WTC11 (cell line): ENCODE data around the gene NT5C. TPM values are rescaled to one million over a fixed set of nuclear protein-coding genes. Genes with fewer than 3 reads are reported as not detected.

Experiments
- ATAC-seq: fragments of 200-7000 bp; cut with Tn5 transposase; 2 replicates; pipeline ENCODE4 v1.10.0; 2021; ENCODE audit warnings: mild to moderate bottlenecking, moderate library complexity
- CTCF ChIA-PET: fragments of 300-600 bp; sonication (Branson Sonifier 250); formaldehyde crosslinking; loops from one replicate; lab custom pipeline; 2021; ENCODE audit warnings: antibody characterized with exemption; lab: Charles Lee
- POLR2A ChIA-PET: fragments of 350-600 bp; sonication (Branson Sonifier 250); formaldehyde crosslinking; loops from one replicate; lab custom pipeline; 2021; ENCODE audit warnings: antibody characterized with exemption; lab: Charles Lee
- DNase-seq: peaks from one replicate; pipeline ENCODE4 v3.0.0; 2021; ENCODE audit warnings: low spot score
- H3K27ac Mint-ChIP-seq: 2 replicates; pipeline ENCODE4 v1.8.0; 2021; ENCODE audit warnings: mixed read lengths
- H3K27me3 Mint-ChIP-seq: 2 replicates; pipeline ENCODE4 v1.8.0; 2021; ENCODE audit warnings: low read depth, mild to moderate bottlenecking, moderate library complexity, mixed read lengths
- H3K36me3 Mint-ChIP-seq: 2 replicates; pipeline ENCODE4 v1.8.0; 2021; ENCODE audit warnings: mixed read lengths
- H3K4me1 Mint-ChIP-seq: 2 replicates; pipeline ENCODE4 v1.8.0; 2022; ENCODE audit warnings: mixed read lengths
- H3K4me3 Mint-ChIP-seq: 2 replicates; pipeline ENCODE4 v1.8.0; 2021; ENCODE audit warnings: mild to moderate bottlenecking, moderate library complexity, mixed read lengths
- H3K9me3 Mint-ChIP-seq: 2 replicates; pipeline ENCODE4 v1.8.0; 2021; ENCODE audit warnings: mixed read lengths
- CREM ChIP-seq: sonication (generic); formaldehyde crosslinking; IDR thresholded peaks from 2 replicates; pipeline ENCODE4 v1.8.1; 2022; ENCODE audit warnings: mild to moderate bottlenecking, missing genetic modification reagents, moderate library complexity
- E2F4 ChIP-seq: sonication (generic); formaldehyde crosslinking; IDR thresholded peaks from 2 replicates; pipeline ENCODE4 v1.8.1; 2022; ENCODE audit warnings: low read depth, mild to moderate bottlenecking, moderate library complexity, missing genetic modification reagents, borderline replicate concordance
- E2F5 ChIP-seq: sonication (generic); formaldehyde crosslinking; IDR thresholded peaks from 2 replicates; pipeline ENCODE4 v1.8.1; 2022; ENCODE audit warnings: mild to moderate bottlenecking, moderate library complexity, missing genetic modification reagents
- ETV6 ChIP-seq: sonication (generic); formaldehyde crosslinking; IDR thresholded peaks from 2 replicates; pipeline ENCODE4 v1.8.1; 2022; ENCODE audit warnings: mild to moderate bottlenecking, missing genetic modification reagents
- RELA ChIP-seq: sonication (generic); formaldehyde crosslinking; IDR thresholded peaks from 2 replicates; pipeline ENCODE4 v1.8.1; 2022; ENCODE audit warnings: missing genetic modification reagents, mild to moderate bottlenecking, borderline replicate concordance
- TEAD1 ChIP-seq: sonication (generic); formaldehyde crosslinking; IDR thresholded peaks from 2 replicates; pipeline ENCODE4 v1.8.0; 2022; ENCODE audit warnings: mild to moderate bottlenecking, missing genetic modification reagents
- ZNF232 ChIP-seq: sonication (generic); formaldehyde crosslinking; IDR thresholded peaks from 2 replicates; pipeline ENCODE4 v1.8.0; 2022; ENCODE audit warnings: mild to moderate bottlenecking, missing genetic modification reagents
- total RNA-seq: library from RNA; stranded (reverse); gene quantifications from 3 replicates; pipeline ENCODE4 v1.2.3, GENCODE V29; 2021
- TF ChIP-seq, protein P1 (sequence below): sonication (generic); formaldehyde crosslinking; IDR thresholded peaks from 2 replicates; pipeline ENCODE4 v1.8.0; 2023; ENCODE audit warnings: missing genetic modification reagents
- TF ChIP-seq, protein P2 (sequence below): sonication (generic); formaldehyde crosslinking; IDR thresholded peaks from 2 replicates; pipeline ENCODE4 v1.8.0; 2023; ENCODE audit warnings: missing genetic modification reagents, mild to moderate bottlenecking, borderline replicate concordance
- TF ChIP-seq, protein P3 (sequence below): fragments of 200-600 bp; IDR thresholded peaks from 2 replicates; pipeline ENCODE4 v1.8.0; 2022; ENCODE audit warnings: antibody characterized with exemption
- TF ChIP-seq, protein P4 (sequence below): sonication (generic); formaldehyde crosslinking; IDR thresholded peaks from 2 replicates; pipeline ENCODE4 v1.8.0; 2022; ENCODE audit warnings: missing genetic modification reagents
- TF ChIP-seq, protein P5 (sequence below): fragments of 250-450 bp; sonication (Bioruptor Pico); IDR thresholded peaks from 2 replicates; pipeline ENCODE4 v1.9.0; 2021; ENCODE audit warnings: mild to moderate bottlenecking

The NT5C gene
- total RNA-seq, 1 experiment from 2014 or later = 91.0 TPM

DNA sequence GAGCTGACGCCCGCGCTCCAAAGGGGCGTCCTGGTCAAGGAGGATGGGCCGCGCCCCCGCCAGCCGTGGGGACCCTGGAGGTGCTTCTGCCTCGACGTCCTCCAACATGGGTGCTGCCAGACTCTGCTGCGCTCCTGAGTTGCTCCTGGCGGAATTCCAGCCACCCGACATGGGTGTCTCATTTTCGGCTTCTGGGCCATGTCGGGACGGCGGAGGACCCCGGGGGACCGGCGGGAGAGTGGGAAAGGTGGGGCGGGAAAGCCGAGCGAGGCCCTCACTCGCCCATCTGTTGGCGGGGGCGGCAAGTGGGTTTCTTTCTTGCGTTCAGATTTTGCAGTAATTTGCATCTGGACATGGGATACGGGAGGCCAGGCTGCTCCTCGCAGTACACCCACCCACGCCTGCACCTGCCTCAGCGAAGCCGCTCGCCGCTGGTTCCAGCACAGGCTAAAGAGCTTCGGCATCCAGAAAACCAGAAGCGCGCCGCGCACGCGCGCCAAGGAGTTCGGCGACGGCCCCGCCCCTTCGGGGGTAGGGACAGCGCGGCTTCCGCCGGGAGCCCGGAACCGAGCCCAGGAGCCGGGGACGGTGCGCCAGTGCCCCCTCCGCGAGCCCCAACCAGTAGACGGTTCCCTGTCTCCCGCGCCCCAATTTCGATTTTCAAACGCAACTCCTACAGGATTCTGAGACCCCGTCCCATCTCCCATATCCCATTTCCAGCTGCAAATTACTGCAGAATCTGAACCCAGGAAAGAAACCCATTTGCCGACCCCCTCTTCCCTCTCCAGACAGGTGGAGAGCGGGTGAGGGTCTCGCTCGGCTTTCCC is 21.9 kb downstream of the NT5C start, which contains the start of gene ARMC7 (continued):
- TF ChIP-seq, protein P1, sequence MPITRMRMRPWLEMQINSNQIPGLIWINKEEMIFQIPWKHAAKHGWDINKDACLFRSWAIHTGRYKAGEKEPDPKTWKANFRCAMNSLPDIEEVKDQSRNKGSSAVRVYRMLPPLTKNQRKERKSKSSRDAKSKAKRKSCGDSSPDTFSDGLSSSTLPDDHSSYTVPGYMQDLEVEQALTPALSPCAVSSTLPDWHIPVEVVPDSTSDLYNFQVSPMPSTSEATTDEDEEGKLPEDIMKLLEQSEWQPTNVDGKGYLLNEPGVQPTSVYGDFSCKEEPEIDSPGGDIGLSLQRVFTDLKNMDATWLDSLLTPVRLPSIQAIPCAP (CRISPR knock-in tag) = no peak
- TF ChIP-seq, protein P2, sequence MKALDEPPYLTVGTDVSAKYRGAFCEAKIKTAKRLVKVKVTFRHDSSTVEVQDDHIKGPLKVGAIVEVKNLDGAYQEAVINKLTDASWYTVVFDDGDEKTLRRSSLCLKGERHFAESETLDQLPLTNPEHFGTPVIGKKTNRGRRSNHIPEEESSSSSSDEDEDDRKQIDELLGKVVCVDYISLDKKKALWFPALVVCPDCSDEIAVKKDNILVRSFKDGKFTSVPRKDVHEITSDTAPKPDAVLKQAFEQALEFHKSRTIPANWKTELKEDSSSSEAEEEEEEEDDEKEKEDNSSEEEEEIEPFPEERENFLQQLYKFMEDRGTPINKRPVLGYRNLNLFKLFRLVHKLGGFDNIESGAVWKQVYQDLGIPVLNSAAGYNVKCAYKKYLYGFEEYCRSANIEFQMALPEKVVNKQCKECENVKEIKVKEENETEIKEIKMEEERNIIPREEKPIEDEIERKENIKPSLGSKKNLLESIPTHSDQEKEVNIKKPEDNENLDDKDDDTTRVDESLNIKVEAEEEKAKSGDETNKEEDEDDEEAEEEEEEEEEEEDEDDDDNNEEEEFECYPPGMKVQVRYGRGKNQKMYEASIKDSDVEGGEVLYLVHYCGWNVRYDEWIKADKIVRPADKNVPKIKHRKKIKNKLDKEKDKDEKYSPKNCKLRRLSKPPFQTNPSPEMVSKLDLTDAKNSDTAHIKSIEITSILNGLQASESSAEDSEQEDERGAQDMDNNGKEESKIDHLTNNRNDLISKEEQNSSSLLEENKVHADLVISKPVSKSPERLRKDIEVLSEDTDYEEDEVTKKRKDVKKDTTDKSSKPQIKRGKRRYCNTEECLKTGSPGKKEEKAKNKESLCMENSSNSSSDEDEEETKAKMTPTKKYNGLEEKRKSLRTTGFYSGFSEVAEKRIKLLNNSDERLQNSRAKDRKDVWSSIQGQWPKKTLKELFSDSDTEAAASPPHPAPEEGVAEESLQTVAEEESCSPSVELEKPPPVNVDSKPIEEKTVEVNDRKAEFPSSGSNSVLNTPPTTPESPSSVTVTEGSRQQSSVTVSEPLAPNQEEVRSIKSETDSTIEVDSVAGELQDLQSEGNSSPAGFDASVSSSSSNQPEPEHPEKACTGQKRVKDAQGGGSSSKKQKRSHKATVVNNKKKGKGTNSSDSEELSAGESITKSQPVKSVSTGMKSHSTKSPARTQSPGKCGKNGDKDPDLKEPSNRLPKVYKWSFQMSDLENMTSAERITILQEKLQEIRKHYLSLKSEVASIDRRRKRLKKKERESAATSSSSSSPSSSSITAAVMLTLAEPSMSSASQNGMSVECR (CRISPR knock-in tag) = no peak; the same call in 1 of the 2 replicates
- TF ChIP-seq CREM (CRISPR knock-in tag) = no peak
- peak; percentile 62; the same call in 1 of the 2 replicates for TF ChIP-seq TEAD1 (CRISPR knock-in tag)
- TF ChIP-seq, all 79 proteins: peak for 14

GRCh38 chr17:75109046-75109406 is 22.5 kb downstream of the NT5C start:
- Mint-ChIP-seq H3K36me3 (peaks cover 7% of the 10 kb centered on the region), H3K4me1 (peaks cover 19% of the 10 kb centered on the region), H3K27me3 (no peaks in the 10 kb centered on the region), H3K27ac (no peak overlapping the region), H3K9me3 (no peaks in the 10 kb centered on the region), H3K4me3 (peak overlapping the region; percentile 90)
- DNase-seq (no peak), ATAC-seq (peak; percentile 4)
- TF ChIP-seq, protein P3, sequence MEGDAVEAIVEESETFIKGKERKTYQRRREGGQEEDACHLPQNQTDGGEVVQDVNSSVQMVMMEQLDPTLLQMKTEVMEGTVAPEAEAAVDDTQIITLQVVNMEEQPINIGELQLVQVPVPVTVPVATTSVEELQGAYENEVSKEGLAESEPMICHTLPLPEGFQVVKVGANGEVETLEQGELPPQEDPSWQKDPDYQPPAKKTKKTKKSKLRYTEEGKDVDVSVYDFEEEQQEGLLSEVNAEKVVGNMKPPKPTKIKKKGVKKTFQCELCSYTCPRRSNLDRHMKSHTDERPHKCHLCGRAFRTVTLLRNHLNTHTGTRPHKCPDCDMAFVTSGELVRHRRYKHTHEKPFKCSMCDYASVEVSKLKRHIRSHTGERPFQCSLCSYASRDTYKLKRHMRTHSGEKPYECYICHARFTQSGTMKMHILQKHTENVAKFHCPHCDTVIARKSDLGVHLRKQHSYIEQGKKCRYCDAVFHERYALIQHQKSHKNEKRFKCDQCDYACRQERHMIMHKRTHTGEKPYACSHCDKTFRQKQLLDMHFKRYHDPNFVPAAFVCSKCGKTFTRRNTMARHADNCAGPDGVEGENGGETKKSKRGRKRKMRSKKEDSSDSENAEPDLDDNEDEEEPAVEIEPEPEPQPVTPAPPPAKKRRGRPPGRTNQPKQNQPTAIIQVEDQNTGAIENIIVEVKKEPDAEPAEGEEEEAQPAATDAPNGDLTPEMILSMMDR = no peak
- no peak for TF ChIP-seq E2F4
- TF ChIP-seq RELA (CRISPR knock-in tag) = 0 out of 2 replicates have a peak, but pooled peaks have one; percentile 17
- no peak for TF ChIP-seq ZNF232
- TF ChIP-seq E2F5 (CRISPR knock-in tag) = no peak
- TF ChIP-seq, protein P4, sequence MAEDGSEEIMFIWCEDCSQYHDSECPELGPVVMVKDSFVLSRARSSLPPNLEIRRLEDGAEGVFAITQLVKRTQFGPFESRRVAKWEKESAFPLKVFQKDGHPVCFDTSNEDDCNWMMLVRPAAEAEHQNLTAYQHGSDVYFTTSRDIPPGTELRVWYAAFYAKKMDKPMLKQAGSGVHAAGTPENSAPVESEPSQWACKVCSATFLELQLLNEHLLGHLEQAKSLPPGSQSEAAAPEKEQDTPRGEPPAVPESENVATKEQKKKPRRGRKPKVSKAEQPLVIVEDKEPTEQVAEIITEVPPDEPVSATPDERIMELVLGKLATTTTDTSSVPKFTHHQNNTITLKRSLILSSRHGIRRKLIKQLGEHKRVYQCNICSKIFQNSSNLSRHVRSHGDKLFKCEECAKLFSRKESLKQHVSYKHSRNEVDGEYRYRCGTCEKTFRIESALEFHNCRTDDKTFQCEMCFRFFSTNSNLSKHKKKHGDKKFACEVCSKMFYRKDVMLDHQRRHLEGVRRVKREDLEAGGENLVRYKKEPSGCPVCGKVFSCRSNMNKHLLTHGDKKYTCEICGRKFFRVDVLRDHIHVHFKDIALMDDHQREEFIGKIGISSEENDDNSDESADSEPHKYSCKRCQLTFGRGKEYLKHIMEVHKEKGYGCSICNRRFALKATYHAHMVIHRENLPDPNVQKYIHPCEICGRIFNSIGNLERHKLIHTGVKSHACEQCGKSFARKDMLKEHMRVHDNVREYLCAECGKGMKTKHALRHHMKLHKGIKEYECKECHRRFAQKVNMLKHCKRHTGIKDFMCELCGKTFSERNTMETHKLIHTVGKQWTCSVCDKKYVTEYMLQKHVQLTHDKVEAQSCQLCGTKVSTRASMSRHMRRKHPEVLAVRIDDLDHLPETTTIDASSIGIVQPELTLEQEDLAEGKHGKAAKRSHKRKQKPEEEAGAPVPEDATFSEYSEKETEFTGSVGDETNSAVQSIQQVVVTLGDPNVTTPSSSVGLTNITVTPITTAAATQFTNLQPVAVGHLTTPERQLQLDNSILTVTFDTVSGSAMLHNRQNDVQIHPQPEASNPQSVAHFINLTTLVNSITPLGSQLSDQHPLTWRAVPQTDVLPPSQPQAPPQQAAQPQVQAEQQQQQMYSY (CRISPR knock-in tag) = 0 out of 2 replicates have a peak, but pooled peaks have one; percentile 3
- TF ChIP-seq, protein P5, sequence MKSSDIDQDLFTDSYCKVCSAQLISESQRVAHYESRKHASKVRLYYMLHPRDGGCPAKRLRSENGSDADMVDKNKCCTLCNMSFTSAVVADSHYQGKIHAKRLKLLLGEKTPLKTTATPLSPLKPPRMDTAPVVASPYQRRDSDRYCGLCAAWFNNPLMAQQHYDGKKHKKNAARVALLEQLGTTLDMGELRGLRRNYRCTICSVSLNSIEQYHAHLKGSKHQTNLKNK (CRISPR knock-in tag) = no peak
- no peak for TF ChIP-seq ETV6 (CRISPR knock-in tag)
- ChIA-PET POLR2A (interaction anchor here (0.9 to 1.9 kb wide), 8 partner anchors 12 to 93 kb away, joined by 3 to 7 read pairs (median 4); partner anchors contain the start of genes NT5C and SLC16A5), CTCF (interaction anchor here (0.6 to 1.9 kb wide), 10 partner anchors 15 to 162 kb away, joined by 3 to 11 read pairs (median 5); partner anchors contain the start of genes MIF4GD and SLC16A5)
